GM12875 (cell line): Measurements from ENCODE around the gene OTOP1.
"Not testable (repeated sequence)": the region's sequence is repeated elsewhere in the genome, so short reads cannot be mapped to it uniquely, and the experiment has no call there.

Experiments
- H3K4me3 ChIP-seq: one replicate; pipeline ENCODE4 v1.5.1; 2011; ENCODE audit warnings: low read depth, low read length, control low read depth
- TF ChIP-seq, protein P1 (sequence below): IDR thresholded peaks from 2 replicates; pipeline ENCODE4 v1.5.1; 2011; ENCODE audit warnings: low read depth, mild to moderate bottlenecking, control low read depth, inconsistent platforms, low read length, moderate library complexity, borderline replicate concordance; ENCODE audit not compliant: insufficient read depth

OTOP1 gene

DNA sequence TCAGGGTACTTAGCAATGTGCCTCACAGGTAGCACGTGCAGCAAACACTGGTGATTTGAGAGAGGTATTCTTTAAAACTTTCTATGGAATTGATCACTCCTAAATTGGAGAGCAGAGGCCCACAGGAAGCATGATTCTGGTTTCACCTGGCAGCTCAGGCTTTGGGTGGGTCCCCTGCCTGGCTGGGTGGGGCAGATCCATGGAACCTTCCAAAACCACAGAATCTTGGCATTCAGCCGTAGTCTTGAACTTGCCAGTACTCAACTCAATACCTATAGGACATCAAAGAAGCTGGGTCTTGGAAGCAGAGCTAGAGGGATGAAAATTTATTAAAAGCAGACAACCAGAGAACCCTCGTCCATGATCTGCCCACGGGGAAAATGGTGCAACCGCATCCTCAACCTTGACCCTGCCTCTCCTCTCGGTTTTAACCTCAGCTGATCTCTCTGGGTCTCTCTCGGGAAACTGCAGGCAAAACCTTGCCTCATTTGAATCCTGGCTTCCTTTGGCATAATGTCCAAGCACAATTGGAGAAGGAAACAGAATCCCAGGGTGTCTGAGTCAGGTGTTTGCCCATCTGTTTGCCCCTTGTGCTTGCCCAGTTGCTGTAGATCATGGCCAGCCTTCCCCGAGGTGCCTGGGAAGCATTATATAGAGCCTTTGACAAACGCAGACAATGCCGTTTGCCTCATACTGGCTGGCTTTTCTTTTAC, 22.9 kb downstream of the OTOP1 start:
- TF ChIP-seq, protein P1, sequence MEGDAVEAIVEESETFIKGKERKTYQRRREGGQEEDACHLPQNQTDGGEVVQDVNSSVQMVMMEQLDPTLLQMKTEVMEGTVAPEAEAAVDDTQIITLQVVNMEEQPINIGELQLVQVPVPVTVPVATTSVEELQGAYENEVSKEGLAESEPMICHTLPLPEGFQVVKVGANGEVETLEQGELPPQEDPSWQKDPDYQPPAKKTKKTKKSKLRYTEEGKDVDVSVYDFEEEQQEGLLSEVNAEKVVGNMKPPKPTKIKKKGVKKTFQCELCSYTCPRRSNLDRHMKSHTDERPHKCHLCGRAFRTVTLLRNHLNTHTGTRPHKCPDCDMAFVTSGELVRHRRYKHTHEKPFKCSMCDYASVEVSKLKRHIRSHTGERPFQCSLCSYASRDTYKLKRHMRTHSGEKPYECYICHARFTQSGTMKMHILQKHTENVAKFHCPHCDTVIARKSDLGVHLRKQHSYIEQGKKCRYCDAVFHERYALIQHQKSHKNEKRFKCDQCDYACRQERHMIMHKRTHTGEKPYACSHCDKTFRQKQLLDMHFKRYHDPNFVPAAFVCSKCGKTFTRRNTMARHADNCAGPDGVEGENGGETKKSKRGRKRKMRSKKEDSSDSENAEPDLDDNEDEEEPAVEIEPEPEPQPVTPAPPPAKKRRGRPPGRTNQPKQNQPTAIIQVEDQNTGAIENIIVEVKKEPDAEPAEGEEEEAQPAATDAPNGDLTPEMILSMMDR: no peak
- no peak overlapping the region for H3K4me3 ChIP-seq

DNA sequence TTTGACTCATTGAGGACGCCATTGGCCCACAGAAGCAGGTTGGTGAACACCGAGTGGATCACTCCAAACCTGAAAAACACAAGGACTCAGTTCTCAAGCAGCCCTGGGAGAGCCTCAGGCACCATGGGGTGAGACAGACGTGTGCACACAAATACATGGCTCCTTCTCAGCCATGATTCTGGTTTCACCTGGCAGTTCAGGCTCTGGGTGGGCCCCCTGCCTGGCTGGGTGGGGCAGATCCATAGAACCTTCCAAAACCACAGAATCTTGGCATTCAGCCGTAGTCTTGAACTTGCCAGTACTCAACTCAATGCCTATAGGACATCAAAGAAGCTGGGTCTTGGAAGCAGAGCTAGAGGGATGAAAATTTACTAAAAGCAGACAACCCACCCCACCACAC, 24.2 kb downstream of the OTOP1 start:
- H3K4me3 ChIP-seq: no peak overlapping the region
- TF ChIP-seq, protein P1: no peak

DNA sequence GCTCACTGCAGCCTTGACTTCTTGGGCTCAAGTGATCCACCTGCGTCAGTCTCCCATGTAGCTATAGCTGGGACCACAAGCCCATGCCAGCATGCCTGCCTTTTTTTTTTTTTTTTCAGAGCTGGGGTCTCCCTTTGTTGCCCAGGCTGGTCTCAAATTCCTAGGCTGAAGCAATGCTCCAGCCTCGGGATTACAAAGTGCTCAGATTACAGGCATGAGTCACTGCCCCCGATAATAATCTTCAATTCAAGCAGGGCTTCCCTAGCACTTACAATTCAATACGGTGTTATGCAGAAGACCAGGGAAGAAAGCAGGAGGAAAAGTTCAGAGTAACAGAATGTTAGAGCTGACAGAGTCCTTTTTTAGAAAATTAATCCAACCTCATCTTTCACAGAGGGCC, 26.1 kb downstream of the OTOP1 start:
- TF ChIP-seq, protein P1: no peak
- no peak overlapping the region for H3K4me3 ChIP-seq

DNA sequence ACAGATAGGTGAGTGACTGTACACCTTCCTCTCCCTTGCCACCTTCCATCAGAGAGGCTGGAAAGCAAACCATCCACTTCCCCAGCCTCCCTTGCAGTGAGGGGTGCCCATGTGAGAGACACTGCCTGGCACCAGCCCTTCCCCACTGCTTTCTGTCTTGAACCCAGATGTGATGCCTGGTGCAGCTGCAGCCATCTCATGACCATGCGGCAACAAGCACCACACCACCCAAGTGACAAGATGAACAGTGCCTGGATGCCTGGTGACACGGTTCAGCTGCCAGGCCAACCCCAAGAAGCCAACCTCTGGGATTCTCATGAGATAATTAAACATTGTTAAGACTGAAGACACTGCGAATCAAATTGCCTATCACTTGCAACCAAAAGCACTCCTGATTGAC, 31.4 kb downstream of the OTOP1 start:
- TF ChIP-seq, protein P1: no peak
- H3K4me3 ChIP-seq: no peak overlapping the region

DNA sequence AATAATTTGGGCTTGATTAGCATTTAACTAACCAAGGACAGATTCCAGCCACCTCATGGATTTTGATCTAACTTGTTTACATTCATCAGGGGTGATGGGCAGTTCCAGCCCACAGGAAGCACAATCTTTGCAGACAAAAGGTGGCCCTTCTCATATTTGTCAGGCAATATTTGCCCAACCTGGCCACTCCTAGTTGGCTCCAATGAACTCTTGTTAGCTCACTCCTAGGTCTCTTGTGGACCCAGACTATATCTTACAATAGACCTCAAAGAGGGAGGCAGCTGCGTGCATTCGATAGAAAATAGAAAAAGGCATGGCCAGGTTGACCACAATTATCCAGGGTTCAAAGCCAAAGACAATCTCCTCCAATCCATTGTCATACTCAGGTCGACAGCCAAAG, 38.2 kb downstream of the OTOP1 start:
- H3K4me3 ChIP-seq: not testable (repeated sequence)

DNA sequence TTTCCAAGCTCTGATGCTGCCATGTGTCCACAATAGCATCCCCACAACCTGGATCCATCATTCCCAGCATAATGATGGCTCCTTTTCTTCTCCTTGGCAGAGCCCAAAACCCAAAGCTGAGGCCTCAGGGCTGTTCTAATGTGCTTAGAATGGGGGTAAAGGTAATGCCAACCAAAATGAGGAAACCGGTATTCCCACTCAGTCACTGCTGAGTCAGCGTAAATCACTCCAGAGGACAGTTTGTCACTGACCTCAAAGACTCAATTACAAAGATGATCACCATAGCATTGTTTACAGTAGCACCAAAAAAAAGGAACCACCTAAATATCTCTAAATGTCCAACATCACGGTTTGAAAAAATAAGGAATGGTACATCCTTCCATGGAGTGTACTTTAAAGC, 41.2 kb downstream of the OTOP1 start:
- H3K4me3 ChIP-seq: no peak overlapping the region
- TF ChIP-seq, protein P1: no peak

DNA sequence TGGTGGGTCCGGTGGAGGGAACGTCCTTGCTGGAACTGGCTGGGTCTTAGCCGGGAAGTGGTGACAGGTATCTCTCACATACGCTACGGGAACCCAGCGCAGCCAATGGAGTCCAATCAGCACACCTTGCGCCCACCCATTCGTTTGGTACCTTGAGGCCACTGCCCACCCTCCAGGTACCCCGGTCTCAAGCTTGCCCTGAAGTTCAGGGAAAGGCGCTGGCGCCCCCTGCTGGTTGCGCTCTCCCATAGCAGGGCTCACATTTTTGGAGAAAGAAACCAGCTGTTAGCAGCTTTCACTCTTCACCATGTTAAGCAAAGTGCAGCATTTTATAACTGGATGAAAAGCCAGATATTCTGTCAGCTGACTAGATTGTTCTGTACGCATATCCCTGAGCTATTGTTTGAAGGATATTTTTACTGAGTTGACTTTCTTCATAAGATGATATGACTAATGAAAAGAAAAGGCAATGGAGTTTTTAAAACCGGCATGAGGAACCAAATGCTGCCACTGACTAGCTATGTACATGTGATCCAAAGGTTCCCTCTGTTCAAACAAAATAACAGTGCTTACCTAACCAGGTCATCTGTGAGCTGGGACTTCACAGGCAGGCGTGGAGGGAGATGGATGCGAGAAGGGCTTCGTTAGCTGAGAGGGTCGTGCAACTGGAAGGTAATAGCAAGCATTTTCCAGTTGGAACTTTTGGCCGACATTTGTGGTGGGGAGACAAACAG, 43.7 kb downstream of the OTOP1 start:
- no peak overlapping the region for H3K4me3 ChIP-seq
- TF ChIP-seq, protein P1: peak; percentile 80
